GM21447 (cell line): ENCODE results near the gene TP53RK.

Experiments
- ATAC-seq: cut with Tn5 transposase; IDR thresholded peaks from one replicate; pipeline ENCODE4 v1.9.1; 2021; ENCODE audit not compliant: unreplicated experiment

Gene TP53RK

GRCh38 chr20:46689082-46689753, at the start of gene TP53RK:
Gene TP53RK, minus strand, starts transcription at chr20:46689444. Its CDS starts 30 bp downstream, at chr20:46689414.
- ATAC-seq, result peak; percentile 97

DNA sequence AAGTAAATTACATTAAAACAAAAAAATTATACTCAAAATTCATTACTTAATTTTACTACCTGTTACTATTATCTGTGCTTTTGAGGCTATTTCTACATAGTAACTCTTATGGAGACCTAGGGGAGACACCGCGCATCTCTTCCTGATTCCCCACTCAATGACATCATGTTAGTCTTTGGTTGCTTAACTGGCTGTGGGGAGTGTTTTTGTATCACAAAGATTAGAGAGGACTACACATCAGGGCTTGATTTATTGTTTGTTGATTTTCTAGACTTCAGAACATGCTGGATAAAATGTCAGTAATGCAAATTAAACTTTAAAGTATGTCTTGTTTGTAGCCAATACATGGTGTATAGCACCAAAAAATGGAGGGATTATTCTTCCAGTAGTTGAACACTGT, 46.2 kb upstream of the TP53RK start:
- ATAC-seq, result no peak

DNA sequence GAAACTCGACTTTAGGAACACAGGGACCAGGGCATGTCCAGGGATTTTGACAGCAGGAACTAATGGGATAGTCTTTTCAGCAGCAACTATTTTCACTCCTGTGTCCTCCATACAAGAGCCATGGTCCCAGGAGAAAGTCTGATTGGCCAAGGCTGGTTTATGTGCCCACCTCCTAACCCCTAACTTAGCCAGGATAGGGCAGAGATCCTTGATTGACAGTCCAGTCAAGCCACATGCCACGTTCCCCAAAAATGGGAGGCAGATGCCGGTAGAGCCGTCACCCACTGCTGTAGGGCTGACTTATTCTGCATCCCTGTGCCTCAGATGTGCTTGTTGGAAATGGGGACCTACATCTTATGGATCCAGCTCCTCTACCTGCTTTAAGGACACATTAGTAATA, 42.5 kb upstream of the TP53RK start:
- ATAC-seq, result no peak

GRCh38 chr20:46725186-46726165, 36.2 kb upstream of the TP53RK start:
- ATAC-seq, result no peak

DNA sequence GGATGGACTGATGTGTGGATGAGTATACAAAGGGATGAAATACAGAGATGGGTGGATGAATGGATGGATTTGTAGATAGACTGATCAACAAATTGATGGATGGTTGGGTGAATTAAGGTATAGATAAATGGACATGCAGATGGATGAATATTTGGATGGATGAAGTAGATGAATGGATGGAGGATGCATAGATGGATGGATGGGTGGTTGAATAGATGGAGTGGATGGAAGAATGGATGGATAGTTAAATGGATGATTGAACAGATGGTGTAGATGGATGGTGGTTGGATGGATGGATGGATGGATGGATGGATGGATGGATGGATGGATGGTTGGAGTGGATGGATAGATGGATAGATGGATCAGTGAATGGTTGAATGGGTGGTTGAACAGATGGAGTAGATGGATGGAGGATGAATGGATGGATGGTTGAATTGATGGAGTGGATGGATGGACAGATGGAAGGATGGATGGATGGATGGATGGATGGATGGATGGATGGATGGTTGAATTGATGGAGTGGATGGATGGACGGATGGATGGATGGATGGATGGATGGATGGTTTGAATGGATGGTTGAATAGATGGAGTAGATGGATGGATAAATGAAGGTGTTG, 35.2 kb upstream of the TP53RK start:
- no peak for ATAC-seq

GRCh38 chr20:46723039-46723438, 33.8 kb upstream of the TP53RK start:
- no peak for ATAC-seq

GRCh38 chr20:46722450-46722849, 33.2 kb upstream of the TP53RK start:
- no peak for ATAC-seq

- no peak for ATAC-seq
These were observed 32.2 kb upstream of the TP53RK start for GRCh38 chr20:46721476-46721875.

DNA sequence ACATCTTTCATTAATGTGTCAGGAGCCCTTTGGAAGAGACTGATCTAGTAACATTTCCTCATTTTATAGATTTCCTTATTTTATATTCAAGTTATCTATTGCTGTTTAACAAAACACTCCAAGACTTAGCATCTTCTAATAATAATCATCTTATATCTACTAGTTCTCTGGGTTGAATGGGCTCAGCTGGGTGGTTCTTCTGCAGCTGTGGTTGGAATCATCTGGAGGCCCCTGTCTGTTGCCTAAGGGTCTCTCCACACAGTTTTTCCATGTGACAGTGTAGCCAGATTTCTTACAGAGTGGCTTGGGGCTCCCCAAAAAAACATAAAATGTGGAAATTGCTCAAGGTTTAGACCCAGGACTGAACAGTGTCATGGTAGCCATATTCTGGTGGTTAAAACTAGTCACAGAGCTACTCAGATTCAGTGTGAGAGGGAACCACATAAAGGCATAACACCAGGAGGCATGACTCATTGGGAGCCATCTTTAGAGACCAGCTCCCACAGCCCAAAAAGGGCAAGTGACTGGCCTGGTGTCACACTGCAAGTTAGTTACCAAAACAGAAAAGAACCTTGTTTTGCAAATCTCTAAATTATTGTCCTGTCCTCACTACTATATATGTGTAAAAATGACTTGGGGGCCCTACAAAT, 31.7 kb upstream of the TP53RK start:
- ATAC-seq, result no peak

DNA sequence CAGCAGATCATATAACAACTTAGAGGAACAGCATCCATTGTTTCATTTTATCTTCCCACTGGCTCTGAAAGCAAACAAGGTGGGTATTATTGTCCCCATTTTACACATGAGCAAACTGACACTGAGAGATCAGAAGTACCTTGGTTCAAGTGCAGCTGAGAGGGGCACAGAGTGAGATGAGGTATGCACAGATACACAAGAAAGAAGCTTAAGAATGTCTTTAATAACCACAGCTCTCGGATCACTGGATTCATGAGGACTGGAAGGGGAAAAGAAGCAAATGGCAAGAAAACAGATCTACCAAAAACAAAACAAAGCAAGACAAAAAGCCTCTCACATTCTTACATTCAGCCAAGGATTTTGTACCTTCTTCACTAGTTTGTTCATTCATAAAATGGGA, 30.8 kb upstream of the TP53RK start:
- ATAC-seq, result no peak

GRCh38 chr20:46717818-46718541, 28.7 kb upstream of the TP53RK start:
- no peak for ATAC-seq

DNA sequence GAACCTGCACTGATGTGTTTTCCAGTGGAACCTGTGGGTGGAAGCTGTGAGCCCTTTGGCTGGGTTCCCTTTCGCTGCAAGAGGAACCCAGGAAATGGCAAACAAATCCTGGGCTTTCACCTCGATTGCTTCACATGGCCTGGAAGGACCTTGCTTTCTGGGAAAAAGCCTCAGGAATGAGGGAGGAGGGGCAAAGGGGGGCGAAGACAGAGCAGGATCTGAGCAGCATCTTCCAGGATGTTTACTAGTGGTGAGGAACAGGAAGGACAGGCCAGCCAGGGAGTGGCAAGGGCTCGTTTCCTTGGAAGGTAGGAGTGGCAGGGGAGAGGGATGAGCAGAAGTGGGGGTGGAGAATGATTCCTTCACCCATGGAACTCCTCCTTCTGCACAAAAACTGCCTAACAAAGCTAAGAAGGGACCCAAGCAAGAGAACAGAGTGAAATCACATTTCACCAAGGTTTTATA, 26.1 kb upstream of the TP53RK start:
- no peak for ATAC-seq

GRCh38 chr20:46713957-46714834, 25.0 kb upstream of the TP53RK start:
- ATAC-seq, result no peak

DNA sequence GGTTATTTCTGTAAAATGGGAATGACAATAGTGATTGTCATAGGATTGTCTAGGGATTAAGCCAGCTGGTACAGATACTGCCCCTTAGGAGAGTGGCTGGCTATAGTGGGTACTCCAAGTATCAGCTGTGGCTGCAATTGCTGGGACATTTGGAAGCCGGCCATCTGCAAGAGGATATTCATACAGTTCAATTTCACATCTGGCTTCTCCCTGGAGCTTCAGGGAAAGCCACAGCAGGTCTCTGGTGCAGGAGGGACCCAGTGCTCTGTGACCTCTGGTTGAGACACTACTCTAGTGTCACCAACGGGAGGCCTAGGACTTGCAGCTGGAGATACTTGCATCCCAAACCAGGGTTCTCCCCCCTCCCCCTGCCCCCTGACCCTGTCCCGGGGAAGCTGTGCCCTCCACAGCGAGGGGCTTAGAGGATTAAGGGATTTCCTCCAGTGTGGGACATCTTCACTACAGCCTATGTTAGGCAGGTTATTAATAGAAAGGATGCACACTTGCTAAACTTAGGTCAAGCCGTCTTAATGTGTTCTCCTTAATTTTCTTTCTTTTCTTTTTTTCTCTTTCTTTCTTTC, 22.9 kb upstream of the TP53RK start:
- ATAC-seq, result no peak

- no peak for ATAC-seq
These were observed 21.1 kb upstream of the TP53RK start for GRCh38 chr20:46710153-46710913.

DNA sequence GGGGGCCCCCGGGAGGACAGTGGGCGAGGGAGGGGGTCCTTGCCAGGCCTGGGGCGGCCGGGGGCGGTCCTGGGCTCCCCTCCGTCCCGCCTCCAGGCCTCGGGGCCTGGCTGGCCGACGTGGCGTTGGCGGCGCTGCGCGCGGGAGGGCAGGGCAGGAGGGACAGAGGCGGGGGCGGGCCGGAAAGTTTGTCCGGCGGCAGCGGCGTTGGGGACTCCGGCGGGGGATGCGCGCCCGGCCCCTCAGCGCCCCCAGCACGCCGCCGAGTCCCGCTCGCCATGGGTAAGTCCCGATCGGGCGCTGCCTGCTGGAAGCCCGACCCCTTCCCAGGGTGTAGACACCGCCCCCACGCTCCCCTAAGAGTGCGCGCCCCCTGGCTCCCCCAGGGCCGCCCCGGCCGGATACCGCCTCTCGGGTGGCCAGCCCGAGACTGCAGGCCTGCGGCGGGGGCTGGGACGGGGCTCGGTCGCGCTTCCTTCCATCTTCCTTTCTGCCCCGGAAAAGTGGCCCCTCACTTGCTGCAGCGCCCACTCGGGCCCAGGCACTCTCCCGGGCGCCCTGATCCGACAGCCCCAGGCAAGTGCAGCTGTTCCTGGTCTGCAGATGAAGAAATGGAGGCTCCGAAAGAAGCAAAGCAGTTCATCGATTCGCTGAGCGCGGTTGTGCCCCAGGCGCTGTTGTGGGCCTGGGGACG, 20.4 kb upstream of the TP53RK start, which contains the start of gene SLC2A10:
Gene SLC2A10 (plus strand): TSS at position 191 of the 694 bp plus-strand sequence. CDS start 88 bp downstream, at position 279.
- ATAC-seq, result no peak

GRCh38 chr20:46709055-46709458, 19.8 kb upstream of the TP53RK start:
- ATAC-seq, result no peak
